Tibial nerve (tissue), 3 donors: ENCODE data around the gene SPRYD3.

Experiments used
- POLR2A ChIP-seq, 2 donors: fragments of 450-650 bp; IDR thresholded peaks; one replicate each; pipeline ENCODE4 v1.6.1; 2017; ENCODE audit warnings: antibody characterized with exemption in 2 of 2, mild to moderate bottlenecking in 2 of 2, moderate library complexity in 2 of 2
- TF ChIP-seq, protein P1 (sequence below), 5 experiments: fragments of 200-600 bp in 3 of 5; fragments of 450-650 bp in 2 of 5; sonication (generic) in 3 of 5; IDR thresholded peaks; one replicate each; pipeline ENCODE4 v1.5.1; 2016 to 2019; ENCODE audit warnings: antibody characterized with exemption in 5 of 5, mild to moderate bottlenecking in 3 of 5, moderate library complexity in 2 of 5

DNA sequence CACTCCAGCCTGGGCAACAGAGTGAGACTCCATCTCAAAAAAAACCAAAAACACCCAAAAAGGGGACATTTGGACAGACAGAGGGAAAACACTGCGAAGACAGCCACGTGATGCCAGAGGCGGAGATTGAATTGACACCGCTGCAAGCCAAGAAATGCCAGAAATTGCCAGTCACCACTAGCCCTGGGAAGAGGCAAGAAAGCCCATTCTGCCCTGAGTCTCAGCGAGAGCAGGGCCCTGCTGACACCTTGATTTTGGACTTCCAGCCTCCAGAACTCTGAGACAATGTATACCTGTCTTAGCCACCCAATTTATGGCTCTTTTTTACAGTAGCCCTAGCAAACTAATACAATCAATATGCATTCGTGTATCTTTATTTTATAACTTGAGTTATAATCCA, 10.9 kb upstream of the SPRYD3 start:
- TF ChIP-seq, protein P1, sequence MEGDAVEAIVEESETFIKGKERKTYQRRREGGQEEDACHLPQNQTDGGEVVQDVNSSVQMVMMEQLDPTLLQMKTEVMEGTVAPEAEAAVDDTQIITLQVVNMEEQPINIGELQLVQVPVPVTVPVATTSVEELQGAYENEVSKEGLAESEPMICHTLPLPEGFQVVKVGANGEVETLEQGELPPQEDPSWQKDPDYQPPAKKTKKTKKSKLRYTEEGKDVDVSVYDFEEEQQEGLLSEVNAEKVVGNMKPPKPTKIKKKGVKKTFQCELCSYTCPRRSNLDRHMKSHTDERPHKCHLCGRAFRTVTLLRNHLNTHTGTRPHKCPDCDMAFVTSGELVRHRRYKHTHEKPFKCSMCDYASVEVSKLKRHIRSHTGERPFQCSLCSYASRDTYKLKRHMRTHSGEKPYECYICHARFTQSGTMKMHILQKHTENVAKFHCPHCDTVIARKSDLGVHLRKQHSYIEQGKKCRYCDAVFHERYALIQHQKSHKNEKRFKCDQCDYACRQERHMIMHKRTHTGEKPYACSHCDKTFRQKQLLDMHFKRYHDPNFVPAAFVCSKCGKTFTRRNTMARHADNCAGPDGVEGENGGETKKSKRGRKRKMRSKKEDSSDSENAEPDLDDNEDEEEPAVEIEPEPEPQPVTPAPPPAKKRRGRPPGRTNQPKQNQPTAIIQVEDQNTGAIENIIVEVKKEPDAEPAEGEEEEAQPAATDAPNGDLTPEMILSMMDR (IDR thresholded peaks at IDR 0.05) = no peak
- no peak for TF ChIP-seq POLR2A (IDR thresholded peaks at IDR 0.05)
